ENCODE measurements around the gene LRPPRC. TPM values are rescaled to one million over a fixed set of nuclear protein-coding genes. Genes with fewer than 3 reads are reported as not detected.

Gene LRPPRC
- total and polyA plus RNA-seq, 2 donors (not counting 1 experiment from before 2014, with no cell fraction given), result 54.6 to 70.4 TPM

DNA sequence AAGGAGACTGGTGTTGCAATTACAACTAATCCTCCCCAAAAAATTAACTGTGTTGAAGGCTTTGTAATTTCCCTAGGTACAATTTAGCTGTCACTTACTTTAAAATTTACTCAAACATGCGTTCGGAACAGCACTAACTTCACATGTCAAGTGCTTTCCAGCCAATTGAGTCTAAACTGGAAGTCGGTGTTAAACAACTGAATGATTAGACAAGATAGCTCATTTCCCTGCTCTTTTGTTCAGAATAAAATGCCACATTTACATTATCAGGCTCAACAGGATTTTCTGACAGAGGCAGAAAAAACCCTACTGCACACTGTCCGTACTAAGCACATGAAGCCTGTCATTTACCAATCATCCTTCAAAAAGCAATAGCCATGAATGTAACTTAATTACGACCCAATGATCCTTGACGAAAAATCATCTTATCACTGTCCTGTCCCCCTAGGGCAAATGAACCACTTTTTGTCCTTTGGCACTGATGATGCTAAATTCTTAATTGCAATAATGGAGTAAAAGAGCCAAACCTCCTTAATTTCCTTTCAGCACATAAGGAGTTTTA is 56.0 kb downstream of the LRPPRC start:
- H3K4me2 ChIP-seq (ENCODE audit: extremely low read depth, insufficient read depth, low read length), result no peak overlapping the region
- DNase-seq (ENCODE audit: low read depth in 2 of 2), result no peak
- no peaks in the 10 kb centered on the region for H3K27me3 ChIP-seq (ENCODE audit: control insufficient read depth, insufficient read depth, low read length)
- no peaks in the 10 kb centered on the region for H4K20me1 ChIP-seq (ENCODE audit: control insufficient read depth, extremely low read depth, insufficient read depth, low read length)
- peaks cover 3% of the 10 kb centered on the region for H3K36me3 ChIP-seq (ENCODE audit: control insufficient read depth, insufficient read depth, low read length)
- no peak overlapping the region for H3K4me3 ChIP-seq (replicated peaks in 1 of 4; ENCODE audit: control extremely low read depth in 1 of 4, insufficient read depth in 1 of 4, low read depth in 3 of 4, low read length in 4 of 4)
- no peak overlapping the region for H3K27ac ChIP-seq (ENCODE audit: insufficient read depth, low read length)
- no peaks in the 10 kb centered on the region for H3K4me1 ChIP-seq (ENCODE audit: control insufficient read depth, extremely low read depth, insufficient read depth, low read length)
- no peak overlapping the region for H3K9ac ChIP-seq (ENCODE audit: insufficient read depth, low read length)
- H3K79me2 ChIP-seq (ENCODE audit: control insufficient read depth, insufficient read depth, low read length), result no peaks in the 10 kb centered on the region
- H2AFZ ChIP-seq (ENCODE audit: low read length), result no peak overlapping the region
- no peaks in the 10 kb centered on the region for H3K9me3 ChIP-seq (ENCODE audit: control insufficient read depth, insufficient read depth, low read depth, low read length)
- TF ChIP-seq, protein P1, sequence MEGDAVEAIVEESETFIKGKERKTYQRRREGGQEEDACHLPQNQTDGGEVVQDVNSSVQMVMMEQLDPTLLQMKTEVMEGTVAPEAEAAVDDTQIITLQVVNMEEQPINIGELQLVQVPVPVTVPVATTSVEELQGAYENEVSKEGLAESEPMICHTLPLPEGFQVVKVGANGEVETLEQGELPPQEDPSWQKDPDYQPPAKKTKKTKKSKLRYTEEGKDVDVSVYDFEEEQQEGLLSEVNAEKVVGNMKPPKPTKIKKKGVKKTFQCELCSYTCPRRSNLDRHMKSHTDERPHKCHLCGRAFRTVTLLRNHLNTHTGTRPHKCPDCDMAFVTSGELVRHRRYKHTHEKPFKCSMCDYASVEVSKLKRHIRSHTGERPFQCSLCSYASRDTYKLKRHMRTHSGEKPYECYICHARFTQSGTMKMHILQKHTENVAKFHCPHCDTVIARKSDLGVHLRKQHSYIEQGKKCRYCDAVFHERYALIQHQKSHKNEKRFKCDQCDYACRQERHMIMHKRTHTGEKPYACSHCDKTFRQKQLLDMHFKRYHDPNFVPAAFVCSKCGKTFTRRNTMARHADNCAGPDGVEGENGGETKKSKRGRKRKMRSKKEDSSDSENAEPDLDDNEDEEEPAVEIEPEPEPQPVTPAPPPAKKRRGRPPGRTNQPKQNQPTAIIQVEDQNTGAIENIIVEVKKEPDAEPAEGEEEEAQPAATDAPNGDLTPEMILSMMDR (conservative IDR thresholded peaks at IDR 0.05 in 1 of 2, IDR thresholded peaks at IDR 0.05 in 1 of 2; ENCODE audit: low read depth in 1 of 2, low read length in 2 of 2), result no peak
- TF ChIP-seq EZH2 (IDR thresholded peaks at IDR 0.05; ENCODE audit: low read length, missing control alignments), result no peak

GRCh38 chr2:43937269-43937820 is 58.4 kb downstream of the LRPPRC start:
- no peak for TF ChIP-seq EZH2 (IDR thresholded peaks at IDR 0.05; ENCODE audit: low read length, missing control alignments)
- TF ChIP-seq, protein P1 (conservative IDR thresholded peaks at IDR 0.05 in 1 of 2, IDR thresholded peaks at IDR 0.05 in 1 of 2; ENCODE audit: low read depth in 1 of 2, low read length in 2 of 2), result no peak
- no peaks in the 10 kb centered on the region for H4K20me1 ChIP-seq (ENCODE audit: control insufficient read depth, extremely low read depth, insufficient read depth, low read length)
- no peak overlapping the region for H3K27ac ChIP-seq (ENCODE audit: insufficient read depth, low read length)
- no peak overlapping the region for H3K4me2 ChIP-seq (ENCODE audit: extremely low read depth, insufficient read depth, low read length)
- no peaks in the 10 kb centered on the region for H3K9me3 ChIP-seq (ENCODE audit: control insufficient read depth, insufficient read depth, low read depth, low read length)
- H2AFZ ChIP-seq (ENCODE audit: low read length), result no peak overlapping the region
- no peak overlapping the region for H3K9ac ChIP-seq (ENCODE audit: insufficient read depth, low read length)
- H3K4me1 ChIP-seq (ENCODE audit: control insufficient read depth, extremely low read depth, insufficient read depth, low read length), result no peaks in the 10 kb centered on the region
- peak in 1 of 2 donors; percentile 20 for DNase-seq (ENCODE audit: low read depth in 2 of 2)
- H3K79me2 ChIP-seq (ENCODE audit: control insufficient read depth, insufficient read depth, low read length), result no peaks in the 10 kb centered on the region
- no peak overlapping the region for H3K4me3 ChIP-seq (replicated peaks in 1 of 4; ENCODE audit: control extremely low read depth in 1 of 4, insufficient read depth in 1 of 4, low read depth in 3 of 4, low read length in 4 of 4)
- no peaks in the 10 kb centered on the region for H3K27me3 ChIP-seq (ENCODE audit: control insufficient read depth, insufficient read depth, low read length)
- H3K36me3 ChIP-seq (ENCODE audit: control insufficient read depth, insufficient read depth, low read length), result peaks cover 4% of the 10 kb centered on the region

DNA sequence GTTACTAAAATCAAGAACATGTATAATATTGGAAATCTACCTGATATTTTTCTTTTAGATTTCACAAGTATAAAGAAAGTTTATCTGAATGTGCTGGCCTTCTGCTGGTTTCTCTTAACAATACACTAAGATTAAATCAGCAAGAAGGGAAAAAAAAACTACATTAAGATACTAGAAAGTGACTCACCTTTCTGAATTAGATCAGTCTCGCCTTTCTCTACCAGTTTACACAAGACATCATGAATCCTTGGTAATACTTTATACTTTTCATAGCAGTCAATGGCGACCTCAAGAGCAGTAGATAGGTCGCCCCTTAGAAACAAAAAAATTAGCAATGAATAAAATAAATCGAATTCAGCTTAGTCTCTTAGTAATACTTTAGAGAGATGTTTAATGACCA is 61.2 kb downstream of the LRPPRC start:
- Histone ChIP-seq H3K9ac (ENCODE audit: insufficient read depth, low read length) (no peak overlapping the region), H3K27ac (ENCODE audit: insufficient read depth, low read length) (no peak overlapping the region), H3K9me3 (ENCODE audit: control insufficient read depth, insufficient read depth, low read depth, low read length) (no peaks in the 10 kb centered on the region), H3K4me1 (ENCODE audit: control insufficient read depth, extremely low read depth, insufficient read depth, low read length) (no peaks in the 10 kb centered on the region), H3K4me3 (replicated peaks in 1 of 4; ENCODE audit: control extremely low read depth in 1 of 4, insufficient read depth in 1 of 4, low read depth in 3 of 4, low read length in 4 of 4) (no peak overlapping the region), H2AFZ (ENCODE audit: low read length) (no peak overlapping the region), H3K27me3 (ENCODE audit: control insufficient read depth, insufficient read depth, low read length) (no peaks in the 10 kb centered on the region), H3K79me2 (ENCODE audit: control insufficient read depth, insufficient read depth, low read length) (no peaks in the 10 kb centered on the region), H4K20me1 (ENCODE audit: control insufficient read depth, extremely low read depth, insufficient read depth, low read length) (no peaks in the 10 kb centered on the region), H3K36me3 (ENCODE audit: control insufficient read depth, insufficient read depth, low read length) (peaks cover 4% of the 10 kb centered on the region), H3K4me2 (ENCODE audit: extremely low read depth, insufficient read depth, low read length) (no peak overlapping the region)
- peak in 1 of 2 donors; percentile 62 for DNase-seq (ENCODE audit: low read depth in 2 of 2)
- TF ChIP-seq, protein P1 (conservative IDR thresholded peaks at IDR 0.05 in 1 of 2, IDR thresholded peaks at IDR 0.05 in 1 of 2; ENCODE audit: low read depth in 1 of 2, low read length in 2 of 2), result no peak
- no peak for TF ChIP-seq EZH2 (IDR thresholded peaks at IDR 0.05; ENCODE audit: low read length, missing control alignments)
